NT2/D1 (cell line): ENCODE data around the gene PAQR6.

ENCODE experiments used
- DNase-seq: peaks from one replicate; pipeline ENCODE4 v3.0.0-alpha.2; 2011; ENCODE audit warnings: low read depth, low spot score
- H3K27me3 ChIP-seq: 2 replicates; pipeline ENCODE4 v1.6.0; 2011; ENCODE audit warnings: mild to moderate bottlenecking; ENCODE audit not compliant: insufficient read length, insufficient read depth
- H3K36me3 ChIP-seq: 2 replicates; pipeline ENCODE4 v1.6.1; 2011; ENCODE audit warnings: mild to moderate bottlenecking, low read length, mixed read lengths; ENCODE audit not compliant: insufficient read depth, insufficient read length
- H3K4me1 ChIP-seq: 2 replicates; pipeline ENCODE4 v1.5.1; 2011; ENCODE audit not compliant: insufficient read depth, insufficient read length
- H3K4me3 ChIP-seq: 2 replicates; pipeline ENCODE4 v1.5.1; 2011; ENCODE audit warnings: low read depth; ENCODE audit not compliant: insufficient read length
- H3K9ac ChIP-seq: 2 replicates; pipeline ENCODE4 v1.6.0; 2011; ENCODE audit warnings: low read depth; ENCODE audit not compliant: insufficient read length
- H3K9me3 ChIP-seq: 2 replicates; pipeline ENCODE4 v1.5.1; 2011; ENCODE audit warnings: mild to moderate bottlenecking, low read length; ENCODE audit not compliant: insufficient read depth
- SUZ12 ChIP-seq: IDR thresholded peaks from 2 replicates; pipeline ENCODE4 v1.6.1; 2011; ENCODE audit not compliant: insufficient read length, insufficient read depth; ENCODE audit errors: extremely low read depth
- YY1 ChIP-seq: IDR thresholded peaks from 2 replicates; pipeline ENCODE4 v1.6.1; 2011; ENCODE audit not compliant: insufficient read length, insufficient read depth
- ZNF274 ChIP-seq: IDR thresholded peaks from 2 replicates; pipeline ENCODE4 v1.6.1; 2011; ENCODE audit warnings: mild to moderate bottlenecking, low read depth, low read length

Gene PAQR6

GRCh38 chr1:156262461-156263287 lies 14.8 kb upstream of the PAQR6 start:
- TF ChIP-seq YY1 (no peak), SUZ12 (no peak), ZNF274 (no peak)
- Histone ChIP-seq H3K27me3 (no peaks in the 10 kb centered on the region), H3K4me1 (no peaks in the 10 kb centered on the region), H3K4me3 (no peak overlapping the region), H3K9me3 (no peaks in the 10 kb centered on the region), H3K36me3 (peaks cover 93% of the 10 kb centered on the region), H3K9ac (no peak overlapping the region)
- no peak for DNase-seq

- no peaks in the 10 kb centered on the region for H3K4me1 ChIP-seq
- no peak for TF ChIP-seq SUZ12
- no peak for TF ChIP-seq ZNF274
- no peak for TF ChIP-seq YY1
- H3K36me3 ChIP-seq: peaks cover 91% of the 10 kb centered on the region
Measured at GRCh38 chr1:156260896-156261295, 13.0 kb upstream of the PAQR6 start.

GRCh38 chr1:156259805-156260204 lies 11.9 kb upstream of the PAQR6 start:
- no peak for DNase-seq
- Histone ChIP-seq H3K27me3 (no peaks in the 10 kb centered on the region), H3K4me1 (no peaks in the 10 kb centered on the region), H3K9me3 (no peaks in the 10 kb centered on the region), H3K36me3 (peaks cover 88% of the 10 kb centered on the region), H3K4me3 (no peak overlapping the region), H3K9ac (no peak overlapping the region)
- TF ChIP-seq YY1 (no peak), ZNF274 (no peak), SUZ12 (no peak)

More at GRCh38 chr1:156260896-156261295, 13.0 kb upstream of the PAQR6 start:
- H3K27me3 ChIP-seq: no peaks in the 10 kb centered on the region
- H3K9ac ChIP-seq: no peak overlapping the region
- H3K9me3 ChIP-seq: no peaks in the 10 kb centered on the region
- no peak for DNase-seq
- H3K4me3 ChIP-seq: no peak overlapping the region

- H3K9me3 ChIP-seq: no peaks in the 10 kb centered on the region
- DNase-seq: no peak
- H3K4me3 ChIP-seq: no peak overlapping the region
- H3K4me1 ChIP-seq: no peaks in the 10 kb centered on the region
- H3K9ac ChIP-seq: no peak overlapping the region
- no peaks in the 10 kb centered on the region for H3K27me3 ChIP-seq
- TF ChIP-seq YY1 (no peak), ZNF274 (no peak), SUZ12 (no peak)
- peaks cover 90% of the 10 kb centered on the region for H3K36me3 ChIP-seq
Measured at GRCh38 chr1:156258859-156259258, 11.0 kb upstream of the PAQR6 start.

GRCh38 chr1:156257711-156258110 lies 9.9 kb upstream of the PAQR6 start:
- Histone ChIP-seq H3K4me3 (no peak overlapping the region), H3K36me3 (peaks cover 90% of the 10 kb centered on the region), H3K9ac (no peak overlapping the region), H3K27me3 (no peaks in the 10 kb centered on the region), H3K4me1 (no peaks in the 10 kb centered on the region), H3K9me3 (no peaks in the 10 kb centered on the region)
- no peak for DNase-seq
- TF ChIP-seq ZNF274: no peak
- no peak for TF ChIP-seq SUZ12
- TF ChIP-seq YY1: no peak

- no peak overlapping the region for H3K9ac ChIP-seq
- peaks cover 27% of the 10 kb centered on the region for H3K4me1 ChIP-seq
- H3K4me3 ChIP-seq: no peak overlapping the region
- no peaks in the 10 kb centered on the region for H3K27me3 ChIP-seq
- TF ChIP-seq ZNF274 (no peak), SUZ12 (no peak), YY1 (no peak)
- H3K9me3 ChIP-seq: no peaks in the 10 kb centered on the region
- peaks cover 95% of the 10 kb centered on the region for H3K36me3 ChIP-seq
- no peak for DNase-seq
Measured at GRCh38 chr1:156253634-156254033, 5.8 kb upstream of the PAQR6 start.

- Histone ChIP-seq H3K27me3 (no peaks in the 10 kb centered on the region), H3K9me3 (no peaks in the 10 kb centered on the region), H3K4me3 (no peak overlapping the region), H3K9ac (no peak overlapping the region), H3K4me1 (peaks cover 44% of the 10 kb centered on the region), H3K36me3 (peaks cover 93% of the 10 kb centered on the region)
- DNase-seq: no peak
- TF ChIP-seq ZNF274 (no peak), YY1 (no peak), SUZ12 (no peak)
Measured at GRCh38 chr1:156251527-156251926, 3.7 kb upstream of the PAQR6 start.
